GM12892 (cell line): Measurements from ENCODE around the gene GMPS.

ENCODE experiments used
- POLR2A ChIP-seq: IDR thresholded peaks from 2 replicates; pipeline ENCODE4 v1.6.1; 2011; ENCODE audit warnings: low read depth, low read length, control low read depth
- POLR2AphosphoS5 ChIP-seq: IDR thresholded peaks from 2 replicates; pipeline ENCODE4 v1.6.1; 2011; ENCODE audit warnings: low read depth, low read length, control low read depth
- TAF1 ChIP-seq: IDR thresholded peaks from 2 replicates; pipeline ENCODE4 v1.6.1; 2011; ENCODE audit warnings: low read depth, mild to moderate bottlenecking, control low read depth, low read length, borderline replicate concordance

DNA sequence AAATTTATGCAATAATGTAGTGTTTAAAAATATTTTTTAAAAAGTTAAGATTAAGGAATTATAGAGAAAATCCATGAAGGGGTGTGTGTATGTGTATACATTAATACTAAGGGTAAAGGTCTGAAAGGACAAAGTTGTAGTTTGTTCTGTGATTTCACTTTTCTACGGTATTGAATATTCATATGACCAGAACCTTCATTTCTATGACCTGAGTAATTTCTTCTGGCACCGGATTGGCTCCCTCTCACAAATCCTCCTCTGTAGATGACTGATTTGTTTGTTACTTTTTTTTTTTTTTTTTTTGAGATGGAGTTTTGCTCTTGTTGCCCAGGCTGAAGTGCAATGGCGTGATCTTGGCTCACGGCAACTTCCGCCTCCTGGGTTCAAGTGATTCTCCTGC is 20.9 kb downstream of the GMPS start:
- TF ChIP-seq POLR2AphosphoS5, result no peak
- no peak for TF ChIP-seq POLR2A
- no peak for TF ChIP-seq TAF1
